ENCODE measurements around the gene ZDBF2.
A peak's percentile ranks its signal among the peaks of the same experiment; 100 is the strongest.
"Not testable (repeated sequence)": the region's sequence is repeated elsewhere in the genome, so short reads cannot be mapped to it uniquely, and the experiment has no call there.

Gene ZDBF2

GRCh38 chr2:206324869-206325268 is 50.4 kb downstream of the ZDBF2 start:
- no peak for DNase-seq

DNA sequence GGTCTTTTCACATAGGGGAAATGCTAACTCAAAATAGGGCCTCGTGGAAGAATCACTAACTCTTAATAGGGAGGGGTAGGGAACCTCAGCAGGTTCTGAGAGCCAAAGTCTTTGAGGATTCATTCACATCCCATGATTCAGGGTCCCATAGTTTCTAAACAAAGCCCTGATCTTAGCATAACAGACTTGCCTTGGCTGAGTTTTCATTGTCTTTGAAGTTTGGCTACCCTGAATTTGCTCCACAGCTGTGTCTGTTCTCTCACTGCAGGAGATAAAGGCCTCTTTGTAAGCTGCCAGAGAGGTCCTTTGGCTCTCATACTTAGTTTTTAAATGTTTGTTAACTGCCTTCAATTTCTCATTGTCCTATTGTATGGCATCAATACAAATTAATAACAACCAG is 54.5 kb downstream of the ZDBF2 start:
- no peak for DNase-seq

- DNase-seq: no peak
These were observed 62.4 kb downstream of the ZDBF2 start for GRCh38 chr2:206336861-206337260.

GRCh38 chr2:206337956-206338355 is 63.5 kb downstream of the ZDBF2 start:
- no peak for DNase-seq

GRCh38 chr2:206341396-206341795 is 66.9 kb downstream of the ZDBF2 start:
- no peak for DNase-seq

DNA sequence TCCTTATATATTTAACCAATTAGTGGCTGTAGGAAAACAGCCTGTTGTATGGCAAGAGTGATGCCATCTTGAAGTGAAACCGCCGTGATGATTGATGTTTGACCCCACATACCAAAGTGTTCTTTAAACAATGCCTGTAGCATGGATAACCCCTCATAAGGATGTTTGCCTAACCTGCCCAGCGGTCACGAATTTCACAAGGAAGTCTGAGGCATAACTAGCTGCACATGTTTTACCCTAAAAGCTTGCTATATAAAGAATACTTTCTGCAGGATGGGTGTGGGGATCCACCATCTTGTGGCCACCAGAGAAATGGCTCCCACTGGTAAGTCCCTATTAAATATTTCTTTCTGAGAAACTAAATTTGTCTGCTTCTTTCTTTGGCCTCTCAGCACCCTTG is 68.7 kb downstream of the ZDBF2 start:
- no peak for DNase-seq

DNA sequence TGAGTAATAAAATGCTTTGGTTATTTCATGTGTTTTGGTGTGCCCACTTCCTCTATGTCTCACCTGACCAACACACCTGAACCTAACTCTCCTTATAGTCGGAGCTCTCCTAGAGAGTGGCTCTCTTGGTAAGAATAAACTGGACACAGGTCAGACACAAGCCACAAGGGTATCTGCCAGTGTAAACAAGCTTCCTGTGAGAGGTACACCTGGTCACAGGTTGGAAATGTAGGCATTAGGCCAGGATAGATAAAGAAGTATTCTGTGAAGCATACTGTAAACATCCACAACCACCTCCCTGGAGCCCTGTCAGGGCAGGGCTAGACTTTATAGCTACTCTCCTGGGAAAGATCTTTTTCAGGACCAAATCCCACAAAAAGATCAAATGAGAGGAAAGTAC is 69.4 kb downstream of the ZDBF2 start:
- DNase-seq: no peak

DNA sequence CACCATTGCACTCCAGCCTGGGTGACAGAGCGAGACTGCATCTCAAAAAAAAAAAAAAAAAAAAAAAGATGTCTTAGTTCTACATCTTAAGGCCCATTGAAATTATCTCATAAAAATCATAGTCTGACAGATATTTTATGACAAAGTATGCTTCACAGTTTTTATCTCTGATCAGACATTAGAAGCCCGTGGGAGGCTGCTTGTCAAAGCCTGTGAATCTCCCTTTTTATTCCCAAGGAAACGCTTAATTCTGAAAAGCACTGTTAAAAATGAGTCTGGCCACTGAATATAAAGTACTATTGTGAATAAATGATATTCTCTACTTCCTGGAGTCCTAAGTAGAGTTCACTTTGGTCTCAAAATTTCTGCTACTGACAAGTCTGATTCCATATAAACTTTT is 71.1 kb downstream of the ZDBF2 start:
- no peak for DNase-seq

- no peak for DNase-seq
These were observed 74.9 kb downstream of the ZDBF2 start for GRCh38 chr2:206349375-206349774.

- no peak for DNase-seq
These were observed 78.1 kb downstream of the ZDBF2 start for GRCh38 chr2:206352571-206352970.

GRCh38 chr2:206353685-206354084 is 79.2 kb downstream of the ZDBF2 start:
- peak; percentile 24 for DNase-seq

GRCh38 chr2:206354129-206354528 is 79.7 kb downstream of the ZDBF2 start:
- DNase-seq: no peak

DNA sequence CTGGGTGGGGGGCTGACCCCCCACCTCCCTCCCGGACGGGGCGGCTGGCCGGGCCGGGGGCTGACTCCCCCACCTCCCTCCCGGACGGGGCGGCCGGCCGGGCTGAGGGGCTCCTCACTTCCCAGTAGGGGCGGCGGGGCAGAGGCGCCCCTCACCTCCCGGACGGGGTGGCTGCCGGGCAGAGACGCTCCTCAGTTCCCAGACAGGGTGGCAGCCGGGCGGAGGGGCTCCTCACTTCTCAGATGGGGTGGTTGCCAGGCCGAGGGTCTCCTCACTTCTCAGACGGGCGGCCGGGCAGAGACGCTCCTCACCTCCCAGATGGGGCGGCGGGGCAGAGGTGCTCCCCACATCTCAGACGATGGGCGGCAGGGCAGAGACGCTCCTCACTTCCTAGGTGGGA is 82.4 kb downstream of the ZDBF2 start:
- not testable (repeated sequence) for DNase-seq

GRCh38 chr2:206360840-206361239 is 86.4 kb downstream of the ZDBF2 start:
- not testable (repeated sequence) for DNase-seq

DNA sequence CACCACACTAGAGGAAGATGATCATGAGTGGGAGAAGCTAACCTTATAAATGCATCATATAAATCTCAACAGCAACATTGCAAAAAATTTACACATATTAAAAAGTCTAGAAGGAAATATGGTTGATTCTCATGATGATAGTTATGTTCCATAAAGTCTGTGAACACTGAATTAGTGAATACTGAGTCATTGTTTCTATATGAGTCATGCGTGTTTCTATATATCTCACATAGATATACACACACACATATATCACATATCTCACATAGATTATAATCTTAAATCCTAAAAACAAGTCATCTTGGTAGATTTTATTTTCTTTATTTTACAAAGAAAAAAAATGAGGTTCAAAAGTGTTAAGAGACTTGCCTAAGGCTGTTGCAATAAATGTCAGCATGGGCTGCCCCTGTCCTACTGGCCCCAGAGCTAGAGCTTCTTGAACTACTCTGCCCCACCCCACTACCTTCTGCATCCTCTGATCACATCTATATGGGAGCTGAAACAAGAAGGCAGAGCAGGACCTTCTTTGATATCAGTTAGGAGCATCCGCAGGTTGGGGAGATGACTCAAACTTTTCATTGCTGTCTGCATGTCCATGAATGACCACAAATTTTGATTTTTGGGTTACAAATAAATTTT is 87.1 kb downstream of the ZDBF2 start:
- DNase-seq: no peak

Data from HCEC 1CT (cell line).